ENCODE measurements around the gene DCST1. TPM values are rescaled to one million over a fixed set of nuclear protein-coding genes. Genes with fewer than 3 reads are reported as not detected.

Gene DCST1
- total and polyA plus RNA-seq, 8 donors = 0.57 to 0.87 (median 0.79) TPM; not detected in 2

GRCh38 chr1:155057104-155057503 lies 23.5 kb downstream of the DCST1 start:
- peaks cover 0 to 85% of the 10 kb centered on the region in 2 donors for H3K36me3 ChIP-seq
- H3K4me3 ChIP-seq = no peak overlapping the region
- H3K27ac ChIP-seq = no peak overlapping the region
- H3K4me1 ChIP-seq = peaks cover 0 to 33% of the 10 kb centered on the region in 2 donors
- no peaks in the 10 kb centered on the region for H3K9me3 ChIP-seq
- no peaks in the 10 kb centered on the region for H3K27me3 ChIP-seq
- ATAC-seq (no peak), DNase-seq (no peak)
- TF ChIP-seq, protein P1, sequence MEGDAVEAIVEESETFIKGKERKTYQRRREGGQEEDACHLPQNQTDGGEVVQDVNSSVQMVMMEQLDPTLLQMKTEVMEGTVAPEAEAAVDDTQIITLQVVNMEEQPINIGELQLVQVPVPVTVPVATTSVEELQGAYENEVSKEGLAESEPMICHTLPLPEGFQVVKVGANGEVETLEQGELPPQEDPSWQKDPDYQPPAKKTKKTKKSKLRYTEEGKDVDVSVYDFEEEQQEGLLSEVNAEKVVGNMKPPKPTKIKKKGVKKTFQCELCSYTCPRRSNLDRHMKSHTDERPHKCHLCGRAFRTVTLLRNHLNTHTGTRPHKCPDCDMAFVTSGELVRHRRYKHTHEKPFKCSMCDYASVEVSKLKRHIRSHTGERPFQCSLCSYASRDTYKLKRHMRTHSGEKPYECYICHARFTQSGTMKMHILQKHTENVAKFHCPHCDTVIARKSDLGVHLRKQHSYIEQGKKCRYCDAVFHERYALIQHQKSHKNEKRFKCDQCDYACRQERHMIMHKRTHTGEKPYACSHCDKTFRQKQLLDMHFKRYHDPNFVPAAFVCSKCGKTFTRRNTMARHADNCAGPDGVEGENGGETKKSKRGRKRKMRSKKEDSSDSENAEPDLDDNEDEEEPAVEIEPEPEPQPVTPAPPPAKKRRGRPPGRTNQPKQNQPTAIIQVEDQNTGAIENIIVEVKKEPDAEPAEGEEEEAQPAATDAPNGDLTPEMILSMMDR (IDR thresholded peaks at IDR 0.05) = no peak
- intact Hi-C loops (cut with DNase I) = no loop called here

DNA sequence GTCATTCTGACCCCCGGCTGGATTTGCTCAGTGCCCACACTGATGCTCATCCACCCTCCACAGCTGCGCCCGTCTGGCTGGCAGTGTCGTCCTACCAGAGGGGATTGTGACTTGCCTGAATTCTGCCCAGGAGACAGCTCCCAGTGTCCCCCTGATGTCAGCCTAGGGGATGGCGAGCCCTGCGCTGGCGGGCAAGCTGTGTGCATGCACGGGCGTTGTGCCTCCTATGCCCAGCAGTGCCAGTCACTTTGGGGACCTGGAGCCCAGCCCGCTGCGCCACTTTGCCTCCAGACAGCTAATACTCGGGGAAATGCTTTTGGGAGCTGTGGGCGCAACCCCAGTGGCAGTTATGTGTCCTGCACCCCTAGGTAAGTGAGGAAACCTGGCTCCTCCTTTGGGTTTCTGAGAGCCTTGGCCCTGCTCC lies 24.2 kb downstream of the DCST1 start:
- intact Hi-C loops (cut with DNase I) = no loop called here
- TF ChIP-seq, protein P1 (IDR thresholded peaks at IDR 0.05) = no peak
- H3K36me3 ChIP-seq = peaks cover 0 to 88% of the 10 kb centered on the region in 2 donors

GRCh38 chr1:155060736-155061135 lies 27.1 kb downstream of the DCST1 start:
- peaks cover 12 to 43% of the 10 kb centered on the region in 2 donors for H3K4me1 ChIP-seq
- intact Hi-C loops (cut with DNase I) = loop anchor here in 1 of 2 donors (10.0 kb wide), 1 partner anchor 106 kb away; the partner anchor contains the start of gene PBXIP1
- TF ChIP-seq, protein P1 (IDR thresholded peaks at IDR 0.05) = no peak

More for the DNA sequence above, 24.2 kb downstream of the DCST1 start:
- peak in 1 of 4 donors; percentile 53 for DNase-seq
- peaks cover 6 to 33% of the 10 kb centered on the region in 2 donors for H3K4me1 ChIP-seq
- H3K9me3 ChIP-seq = no peaks in the 10 kb centered on the region
- no peak overlapping the region for H3K27ac ChIP-seq
- H3K27me3 ChIP-seq = no peaks in the 10 kb centered on the region
- ATAC-seq = no peak
- no peak overlapping the region for H3K4me3 ChIP-seq

DNA sequence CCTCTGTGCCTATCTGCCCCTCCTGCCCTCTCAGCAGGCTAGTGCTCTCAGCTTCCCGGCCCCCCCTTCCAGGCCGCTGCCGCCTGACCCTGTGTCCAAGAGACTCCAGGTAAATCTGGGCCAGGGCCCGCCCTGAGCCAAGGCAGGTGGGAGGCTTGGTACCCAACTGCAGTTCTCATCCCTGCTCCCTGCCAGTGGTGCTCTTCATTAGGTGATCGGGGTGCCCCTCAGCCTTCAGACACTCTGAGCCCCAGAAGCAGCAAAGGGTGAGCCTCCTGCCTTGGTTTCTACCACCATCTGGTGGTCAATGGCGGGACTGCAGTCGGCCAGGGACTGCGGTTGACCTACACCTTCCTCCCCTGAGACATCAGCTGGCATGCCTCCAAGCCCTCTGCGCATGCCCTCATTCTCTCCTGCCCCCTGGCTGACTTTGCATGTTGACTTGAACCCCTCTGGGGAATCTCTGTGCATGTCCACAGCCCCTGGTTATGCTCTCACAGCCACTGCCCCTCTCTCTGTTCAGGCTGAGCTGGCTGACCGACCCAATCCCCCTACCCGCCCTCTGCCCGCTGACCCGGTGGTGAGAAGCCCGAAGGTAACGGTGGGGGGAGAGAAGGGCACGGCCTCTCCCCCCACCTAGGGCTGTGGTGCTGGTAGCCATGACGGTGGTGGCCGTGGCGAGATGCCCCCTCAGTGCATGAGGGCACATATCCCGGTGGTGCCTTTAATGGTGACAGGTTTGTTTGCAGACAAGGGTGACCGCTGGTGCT lies 27.9 kb downstream of the DCST1 start:
- DNase-seq = peak; percentile 59 to 93 (median 84)
- TF ChIP-seq, protein P1 (IDR thresholded peaks at IDR 0.05) = peak; percentile 99 to 100
- H3K4me3 ChIP-seq = no peak overlapping the region
- no peak overlapping the region for H3K27ac ChIP-seq
- no peaks in the 10 kb centered on the region for H3K27me3 ChIP-seq
- ATAC-seq = peak; percentile 62
- intact Hi-C loops (cut with DNase I) = loop anchor here in 1 of 2 donors (10.0 kb wide), 1 partner anchor 107 kb away; the partner anchor contains the start of gene PBXIP1
- no peaks in the 10 kb centered on the region for H3K9me3 ChIP-seq
- H3K36me3 ChIP-seq = peaks cover 0 to 58% of the 10 kb centered on the region in 2 donors
- peaks cover 12 to 43% of the 10 kb centered on the region in 2 donors for H3K4me1 ChIP-seq

More at GRCh38 chr1:155060736-155061135, 27.1 kb downstream of the DCST1 start:
- DNase-seq (no peak), ATAC-seq (no peak)
- Histone ChIP-seq H3K27ac (no peak overlapping the region), H3K27me3 (no peaks in the 10 kb centered on the region), H3K9me3 (no peaks in the 10 kb centered on the region), H3K36me3 (peaks cover 0 to 66% of the 10 kb centered on the region in 2 donors), H3K4me3 (no peak overlapping the region)

GRCh38 chr1:155062151-155062686 lies 28.6 kb downstream of the DCST1 start:
- Histone ChIP-seq H3K9me3 (no peaks in the 10 kb centered on the region), H3K4me1 (peaks cover 12 to 43% of the 10 kb centered on the region in 2 donors), H3K27ac (no peak overlapping the region), H3K27me3 (no peaks in the 10 kb centered on the region), H3K36me3 (peaks cover 0 to 54% of the 10 kb centered on the region in 2 donors), H3K4me3 (no peak overlapping the region)
- TF ChIP-seq, protein P1 (IDR thresholded peaks at IDR 0.05) = no peak
- DNase-seq (no peak), ATAC-seq (no peak)
- intact Hi-C loops (cut with DNase I) = loop anchor here in 1 of 2 donors (10.0 kb wide), 1 partner anchor 107 kb away; the partner anchor contains the start of gene PBXIP1
